ENCODE measurements around the gene CCDC85C. TPM values are rescaled to one million over a fixed set of nuclear protein-coding genes. Genes with fewer than 3 reads are reported as not detected.

The CCDC85C gene
- total RNA-seq, 1 experiment from 2014 or later: 33.2 TPM

DNA sequence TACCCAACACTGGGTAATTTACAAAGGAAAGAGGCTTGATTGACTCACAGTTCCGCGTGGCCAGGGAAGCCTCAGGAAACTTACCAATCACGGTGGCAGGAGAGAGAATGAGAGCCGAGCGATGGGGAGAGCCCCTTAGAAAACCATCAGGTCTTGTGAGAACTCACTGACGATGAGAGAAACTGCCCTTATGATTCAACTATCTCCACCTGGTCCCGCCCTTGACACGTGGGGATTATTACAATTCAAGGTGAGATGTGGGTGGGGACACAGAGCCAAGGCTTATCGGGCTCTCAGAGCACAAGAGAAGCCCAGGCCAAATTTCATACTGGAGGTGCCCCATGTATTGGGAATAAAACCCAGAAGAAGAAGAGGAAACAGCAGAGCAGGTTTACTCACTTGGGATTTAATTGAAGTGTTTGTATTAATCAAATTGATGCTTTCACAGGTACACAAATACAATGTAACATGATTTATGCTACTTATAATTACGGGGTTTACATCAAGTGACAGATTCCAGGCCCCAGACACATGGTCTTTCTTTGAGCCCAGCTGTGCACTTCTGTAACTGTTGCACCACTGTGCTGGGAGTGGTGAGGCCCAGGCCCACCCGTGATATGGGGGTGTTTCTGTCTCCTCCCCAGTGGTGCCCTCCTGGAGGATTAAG, 8.2 kb upstream of the CCDC85C start:
- Mint-ChIP-seq H3K9me3 (no peaks in the 10 kb centered on the region), H3K27ac (peak overlapping the region in 1 of 3 experiments; percentile 73; a peak in 3 of 7 replicates), H3K36me3 (ENCODE audit: insufficient read depth in 1 of 3, low read depth in 3 of 3) (no peaks in the 10 kb centered on the region), H3K27me3 (ENCODE audit: low read depth) (peaks cover 28% of the 10 kb centered on the region), H3K4me3 (no peak overlapping the region), H3K4me1 (peaks cover 10 to 18% of the 10 kb centered on the region in 2 experiments)
- Histone ChIP-seq H2BK5ac (ENCODE audit: insufficient read length, low read length) (no peak overlapping the region), H2BK120ac (ENCODE audit: low read depth, low read length, poor library complexity, severe bottlenecking) (no peak overlapping the region), H4K8ac (replicated peaks; ENCODE audit: insufficient read length, low read depth, low read length) (no peak overlapping the region), H3K56ac (ENCODE audit: insufficient read length, low read depth, low read length) (no peak overlapping the region), H3K27ac (ENCODE audit: insufficient read length, low read depth, low read length) (no peak overlapping the region), H3K18ac (ENCODE audit: insufficient read length, low read depth, low read length) (no peak overlapping the region), H3K4me1 (ENCODE audit: insufficient read depth, low read length) (no peaks in the 10 kb centered on the region), H4K5ac (ENCODE audit: insufficient read length, low read depth, low read length) (no peak overlapping the region), H2BK20ac (ENCODE audit: low read depth, low read length, poor library complexity, severe bottlenecking) (no peak overlapping the region), H3K4me2 (ENCODE audit: insufficient read depth, insufficient read length, low read length) (no peak overlapping the region), H3T11ph (ENCODE audit: low read length) (no peak overlapping the region), H4K20me1 (ENCODE audit: control insufficient read depth, insufficient read depth, insufficient read length) (no peaks in the 10 kb centered on the region), H3K9ac (ENCODE audit: extremely low read depth, insufficient read length, low read length) (no peak overlapping the region), H2AK5ac (ENCODE audit: insufficient read length, low read length) (no peak overlapping the region), H3K23me2 (ENCODE audit: insufficient read length, low read depth, low read length, poor library complexity, severe bottlenecking) (no peaks in the 10 kb centered on the region), H3K27me3 (ENCODE audit: insufficient read depth, low read length) (no peaks in the 10 kb centered on the region), H2BK15ac (ENCODE audit: low read depth, low read length) (no peak overlapping the region), H3K4ac (ENCODE audit: low read depth, low read length) (no peak overlapping the region), H4K91ac (ENCODE audit: insufficient read length, low read depth, low read length) (no peak overlapping the region), H3K79me1 (ENCODE audit: insufficient read depth, low read depth, low read length, poor library complexity, severe bottlenecking) (no peaks in the 10 kb centered on the region), H3K23ac (ENCODE audit: insufficient read length, low read depth, low read length) (no peak overlapping the region), H2BK12ac (ENCODE audit: insufficient read length, low read depth, low read length) (no peak overlapping the region), H3K9me3 (ENCODE audit: control insufficient read depth, low read depth, low read length) (no peaks in the 10 kb centered on the region), H3K14ac (ENCODE audit: insufficient read depth, low read length) (no peak overlapping the region), H2AFZ (ENCODE audit: low read length) (no peak overlapping the region), H3K79me2 (ENCODE audit: insufficient read depth, low read length) (no peaks in the 10 kb centered on the region)
- no peak for TF ChIP-seq CTCF (conservative IDR thresholded peaks at IDR 0.05)
- DNase-seq: no peak
- WGBS (ENCODE audit: extremely low coverage, insufficient read length, low lambda C conversion rate): no CpG with 5 or more reads among the region's 11 CpGs
